IgD-negative memory B cell (primary cell): ENCODE measurements around the gene BAHCC1. TPM values are rescaled to one million over a fixed set of nuclear protein-coding genes. Genes with fewer than 3 reads are reported as not detected.

Experiments
- H3K27ac Mint-ChIP-seq, 3 donors: one replicate each; pipeline ENCODE4 v1.8.0; 2020 to 2022; ENCODE audit warnings: mild to moderate bottlenecking in 3 of 3, mixed read lengths in 3 of 3, moderate library complexity in 1 of 3
- H3K27me3 Mint-ChIP-seq: one replicate; pipeline ENCODE4 v1.8.0; 2021; ENCODE audit warnings: mixed read lengths
- H3K36me3 Mint-ChIP-seq: one replicate; pipeline ENCODE4 v1.8.0; 2020; ENCODE audit warnings: mild to moderate bottlenecking, mixed read lengths
- H3K4me1 Mint-ChIP-seq, 3 donors: one replicate each; pipeline ENCODE4 v1.8.0; 2020 to 2022; ENCODE audit warnings: mixed read lengths in 3 of 3, mild to moderate bottlenecking in 1 of 3
- H3K4me3 Mint-ChIP-seq, 4 donors: one replicate each; pipeline ENCODE4 v1.8.0; 2020 to 2022; ENCODE audit warnings: mild to moderate bottlenecking in 4 of 4, mixed read lengths in 4 of 4, moderate library complexity in 3 of 4
- H3K9me3 Mint-ChIP-seq, 3 donors: one replicate each; pipeline ENCODE4 v1.8.0; 2020 to 2021; ENCODE audit warnings: mixed read lengths in 3 of 3, mild to moderate bottlenecking in 1 of 3
- polyA plus RNA-seq: library from polyadenylated mRNA; unstranded; fragments of 300-500 nt; fragmentation: Illumina TruSeq; gene quantifications from one replicate; pipeline ENCODE4 v1.2.3, GENCODE V29; 2021

The BAHCC1 gene
- polyA plus RNA-seq, 1 donor from 2014 or later = not detected

DNA sequence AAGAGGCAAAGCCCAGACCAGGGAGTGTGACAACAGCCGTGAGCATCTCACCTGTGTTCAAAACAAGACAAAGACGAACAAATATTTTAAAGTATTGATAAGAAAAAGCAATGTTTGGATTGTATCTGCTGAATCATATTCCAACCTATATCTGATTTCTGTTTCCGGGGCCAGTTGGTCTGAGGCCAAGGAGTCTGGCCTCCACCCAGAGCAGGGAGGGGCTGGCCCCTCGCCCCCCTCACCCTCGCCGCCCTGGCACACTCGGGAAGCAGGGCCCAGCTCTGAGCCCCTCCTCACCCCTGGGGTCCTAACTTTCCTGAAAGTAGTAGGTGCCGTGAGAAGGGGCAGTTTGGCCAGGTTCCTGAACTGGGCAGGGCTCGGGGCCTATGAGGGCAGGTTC, 69.3 kb downstream of the BAHCC1 start:
- Mint-ChIP-seq H3K9me3 (no peaks in the 10 kb centered on the region), H3K36me3 (no peaks in the 10 kb centered on the region), H3K4me3 (peak overlapping the region in 1 of 4 donors; percentile 37), H3K27ac (no peak overlapping the region), H3K4me1 (no peaks in the 10 kb centered on the region), H3K27me3 (peaks cover 2% of the 10 kb centered on the region)

DNA sequence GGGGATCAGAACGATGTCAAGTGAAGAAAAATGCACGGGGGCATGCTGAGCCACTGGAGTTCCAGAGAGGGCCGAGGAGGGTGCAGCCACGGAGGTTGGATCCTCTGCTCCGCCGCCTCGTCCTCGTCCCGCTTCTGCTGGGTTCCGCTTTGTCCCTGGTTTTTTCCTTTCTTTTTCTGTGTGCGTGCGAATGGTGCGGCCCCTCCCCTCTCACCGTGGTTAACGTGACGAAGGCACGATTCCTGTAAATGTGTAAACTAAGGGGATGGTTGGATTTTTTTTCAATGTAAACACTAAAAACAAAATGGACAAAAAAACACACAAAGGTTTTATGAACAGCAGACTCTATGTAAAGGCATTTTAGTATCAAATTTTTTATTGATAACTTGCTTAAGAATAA, 70.7 kb downstream of the BAHCC1 start:
- Mint-ChIP-seq H3K27ac (no peak overlapping the region), H3K4me1 (no peaks in the 10 kb centered on the region), H3K4me3 (no peak overlapping the region)

DNA sequence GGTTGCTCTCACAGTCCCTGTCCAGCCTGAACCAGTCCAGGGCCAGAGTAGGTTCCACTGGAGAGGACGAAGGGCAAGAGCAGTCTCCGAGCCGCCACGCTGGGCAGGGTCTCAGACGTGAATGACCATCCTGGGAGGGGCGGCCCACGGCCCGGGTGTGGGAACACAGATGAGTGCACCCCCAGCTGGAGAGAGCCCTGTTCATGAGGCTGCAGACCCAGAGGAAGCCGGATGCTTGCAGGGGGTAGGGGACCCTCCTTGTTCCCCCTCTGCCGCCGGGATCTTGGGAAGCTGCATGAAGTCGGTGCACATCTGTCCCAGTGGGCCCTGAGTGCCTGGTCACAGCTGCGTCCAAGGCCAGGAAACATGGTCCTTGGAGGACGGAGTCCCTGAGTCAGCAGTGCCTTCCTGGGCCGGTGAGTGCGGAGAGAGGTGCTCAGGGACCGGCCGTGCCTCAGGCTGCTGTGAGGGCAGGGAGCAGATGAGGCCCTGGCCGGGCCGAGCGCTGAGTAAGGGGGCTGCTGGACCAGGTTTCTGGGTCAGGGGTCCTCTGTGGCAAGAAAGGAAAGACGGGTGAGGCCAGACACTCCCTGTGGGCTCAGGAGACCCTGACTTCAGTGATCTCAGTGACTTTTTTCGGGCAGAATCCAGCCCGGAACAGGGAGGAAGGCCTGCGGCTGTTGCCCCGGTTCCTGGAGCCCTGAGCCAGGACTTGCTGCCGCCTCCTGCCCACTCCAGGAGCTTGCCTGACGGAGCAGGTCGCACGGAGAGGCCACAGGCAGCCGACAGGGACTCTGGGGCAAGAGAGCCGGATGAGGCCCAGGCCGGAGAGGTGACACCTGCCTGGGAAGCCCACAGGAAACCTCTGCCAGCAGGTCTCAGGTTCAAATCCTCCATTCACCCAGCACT, 71.6 kb downstream of the BAHCC1 start:
- Mint-ChIP-seq H3K36me3 (no peaks in the 10 kb centered on the region), H3K9me3 (no peaks in the 10 kb centered on the region), H3K4me3 (no peak overlapping the region), H3K27ac (no peak overlapping the region), H3K4me1 (no peaks in the 10 kb centered on the region), H3K27me3 (peaks cover 2% of the 10 kb centered on the region)

More for the DNA sequence above, 70.7 kb downstream of the BAHCC1 start:
- Mint-ChIP-seq H3K36me3 (no peaks in the 10 kb centered on the region), H3K27me3 (peaks cover 2% of the 10 kb centered on the region), H3K9me3 (no peaks in the 10 kb centered on the region)

DNA sequence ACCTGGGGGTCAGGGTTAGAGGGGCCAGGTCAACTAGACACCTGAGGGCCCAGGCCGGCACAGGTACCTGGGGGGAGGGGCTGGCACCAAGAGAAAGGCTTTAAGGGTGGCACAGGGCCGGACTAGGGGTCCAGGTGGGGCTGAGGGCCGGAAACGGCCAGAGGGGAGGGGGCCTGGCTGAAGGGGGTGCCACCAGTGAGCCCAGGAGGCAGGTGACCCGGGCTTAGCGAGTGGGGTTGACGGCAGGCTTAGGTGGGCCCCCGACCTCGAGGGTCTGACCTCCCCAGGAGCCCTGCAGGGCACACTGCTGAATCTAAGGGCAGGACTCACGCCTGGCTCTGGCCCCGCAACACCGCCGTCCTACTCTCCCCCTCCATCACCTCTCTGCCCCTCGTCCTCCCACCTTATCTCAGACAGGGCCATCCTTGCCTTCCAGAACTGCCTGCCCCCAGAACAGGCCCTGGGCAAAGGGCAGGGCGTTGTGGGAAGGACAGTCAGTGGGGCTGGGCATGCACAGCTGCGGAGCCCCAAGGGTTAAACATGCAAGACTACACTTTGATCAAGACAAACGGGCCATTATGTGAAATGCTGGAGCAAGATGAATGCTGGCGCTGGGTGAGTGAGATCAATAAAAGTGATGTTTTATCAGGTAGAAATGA, 73.0 kb downstream of the BAHCC1 start:
- Mint-ChIP-seq H3K36me3 (no peaks in the 10 kb centered on the region), H3K9me3 (no peaks in the 10 kb centered on the region), H3K27ac (no peak overlapping the region), H3K4me1 (no peaks in the 10 kb centered on the region), H3K4me3 (no peak overlapping the region), H3K27me3 (no peaks in the 10 kb centered on the region)

DNA sequence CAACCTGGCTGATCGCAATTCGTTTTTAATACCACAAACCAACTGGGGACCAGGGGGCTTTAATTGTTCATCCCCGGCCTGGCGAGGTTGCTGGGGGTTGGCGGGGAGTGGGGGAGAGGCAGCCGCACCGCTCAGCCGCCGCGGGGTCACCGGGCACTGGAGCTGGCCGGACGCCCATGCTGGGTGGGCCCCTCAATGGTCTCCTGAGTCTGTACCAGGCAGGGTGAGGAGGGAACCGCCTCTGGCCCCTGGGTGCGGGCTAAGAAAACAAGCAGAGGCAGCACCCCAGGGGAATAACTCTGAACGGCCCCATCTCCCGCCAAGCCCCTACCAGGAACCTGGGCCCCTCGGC, 73.5 kb downstream of the BAHCC1 start:
- H3K4me1 Mint-ChIP-seq = no peaks in the 10 kb centered on the region
- H3K4me3 Mint-ChIP-seq = no peak overlapping the region
- H3K9me3 Mint-ChIP-seq = no peaks in the 10 kb centered on the region
- no peak overlapping the region for H3K27ac Mint-ChIP-seq
- no peaks in the 10 kb centered on the region for H3K36me3 Mint-ChIP-seq
- H3K27me3 Mint-ChIP-seq = no peaks in the 10 kb centered on the region

DNA sequence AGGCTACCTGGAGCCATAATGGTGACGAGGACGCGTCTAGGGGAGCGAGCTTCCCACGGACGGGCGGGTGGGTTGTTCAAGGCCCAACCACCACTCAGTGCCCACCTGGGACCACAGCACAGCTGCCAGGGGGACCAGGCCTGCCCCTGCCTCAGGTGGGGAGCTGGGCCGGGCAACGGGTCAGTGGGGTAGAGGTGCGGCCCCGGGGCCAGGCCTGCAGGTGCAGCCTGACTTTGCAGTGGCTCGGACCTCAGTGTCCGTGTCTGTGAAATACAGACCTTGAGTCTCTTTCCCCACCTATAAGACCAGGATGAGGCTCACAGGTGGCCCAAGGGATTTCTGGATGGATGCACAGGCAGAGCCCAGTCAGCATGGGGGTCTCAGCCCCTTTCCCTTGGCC, 74.0 kb downstream of the BAHCC1 start:
- no peak overlapping the region for H3K27ac Mint-ChIP-seq
- no peaks in the 10 kb centered on the region for H3K4me1 Mint-ChIP-seq
- no peak overlapping the region for H3K4me3 Mint-ChIP-seq
- H3K9me3 Mint-ChIP-seq = no peaks in the 10 kb centered on the region
- no peaks in the 10 kb centered on the region for H3K36me3 Mint-ChIP-seq
- no peaks in the 10 kb centered on the region for H3K27me3 Mint-ChIP-seq

DNA sequence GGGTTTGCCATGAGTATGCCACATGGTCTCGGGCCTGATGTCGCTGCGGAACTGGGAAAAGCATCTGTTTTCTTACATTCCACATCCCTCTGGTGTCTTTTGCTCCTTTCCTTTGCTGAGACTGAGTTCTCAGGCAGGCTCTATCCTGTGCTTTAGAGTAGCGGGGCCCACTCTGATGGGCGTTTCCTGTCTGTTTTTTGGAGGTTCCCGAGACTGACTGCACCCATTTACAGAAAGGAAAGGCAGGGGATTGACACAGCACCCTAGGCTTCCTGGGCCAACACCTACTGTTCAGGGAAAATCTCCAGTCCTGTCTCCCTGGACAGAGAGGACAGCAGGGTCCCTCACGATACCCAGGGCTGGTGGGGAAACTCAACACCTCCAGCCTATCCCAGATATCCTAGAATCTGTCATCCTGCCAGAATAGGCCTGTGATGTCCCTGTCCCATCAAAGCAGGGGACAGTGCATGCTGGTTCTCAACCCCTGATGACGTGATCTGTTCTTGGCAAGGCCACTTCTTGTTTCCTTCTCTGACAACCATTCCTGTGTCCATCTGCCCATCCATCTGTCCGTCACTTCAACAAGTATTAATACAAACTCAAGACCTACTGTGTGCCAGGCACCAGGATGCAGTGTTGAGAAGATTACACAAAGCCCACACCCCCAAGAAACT, 75.2 kb downstream of the BAHCC1 start:
- Mint-ChIP-seq H3K27me3 (no peaks in the 10 kb centered on the region), H3K27ac (no peak overlapping the region), H3K4me3 (no peak overlapping the region), H3K9me3 (no peaks in the 10 kb centered on the region), H3K36me3 (peaks cover 2% of the 10 kb centered on the region), H3K4me1 (no peaks in the 10 kb centered on the region)

DNA sequence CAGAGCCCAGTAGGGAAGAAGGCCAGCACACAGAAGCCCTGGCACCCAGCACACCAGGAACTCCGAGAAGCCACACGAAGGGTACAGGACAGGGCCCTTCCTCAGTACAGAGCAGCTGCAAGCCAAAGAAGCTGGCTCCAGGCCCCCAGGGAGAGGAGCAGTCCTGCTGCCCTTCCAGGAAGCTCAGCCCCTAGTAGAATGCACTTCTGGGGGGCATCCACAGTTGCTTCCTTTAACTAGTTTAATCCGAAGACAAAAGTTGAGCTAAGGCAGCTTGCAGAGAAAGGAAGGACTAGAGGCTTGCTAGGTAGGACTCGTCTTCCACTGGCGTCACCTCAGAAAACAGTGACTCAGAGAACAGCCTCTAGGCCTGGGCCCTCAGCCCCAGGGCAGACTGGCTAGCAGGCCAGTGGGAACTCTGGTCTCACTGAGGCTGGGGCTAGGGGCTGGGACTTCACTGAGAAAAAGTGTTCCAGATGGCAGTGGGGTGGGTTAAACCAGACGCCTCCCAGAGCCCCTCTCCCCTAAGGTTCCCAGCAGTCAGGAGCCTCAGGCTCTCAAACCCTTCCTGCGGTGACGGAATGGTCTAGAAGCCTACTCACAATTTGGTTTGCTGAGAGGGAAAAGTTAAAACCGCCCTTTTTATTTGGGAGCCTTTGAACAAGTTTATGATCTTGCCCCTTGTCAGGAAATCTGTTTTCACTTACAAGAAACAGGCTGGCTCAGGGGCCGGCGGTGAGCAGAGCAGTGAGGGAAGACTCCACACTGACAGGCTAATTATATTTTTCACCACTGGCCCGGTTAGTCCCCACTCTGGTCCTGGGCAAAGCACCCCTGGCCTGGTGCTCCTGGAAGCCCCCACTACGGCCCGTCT, 75.9 kb downstream of the BAHCC1 start:
- Mint-ChIP-seq H3K4me1 (no peaks in the 10 kb centered on the region), H3K27me3 (no peaks in the 10 kb centered on the region), H3K9me3 (no peaks in the 10 kb centered on the region), H3K4me3 (no peak overlapping the region), H3K36me3 (peaks cover 2% of the 10 kb centered on the region), H3K27ac (peak overlapping the region in 1 of 3 donors; percentile 33)

DNA sequence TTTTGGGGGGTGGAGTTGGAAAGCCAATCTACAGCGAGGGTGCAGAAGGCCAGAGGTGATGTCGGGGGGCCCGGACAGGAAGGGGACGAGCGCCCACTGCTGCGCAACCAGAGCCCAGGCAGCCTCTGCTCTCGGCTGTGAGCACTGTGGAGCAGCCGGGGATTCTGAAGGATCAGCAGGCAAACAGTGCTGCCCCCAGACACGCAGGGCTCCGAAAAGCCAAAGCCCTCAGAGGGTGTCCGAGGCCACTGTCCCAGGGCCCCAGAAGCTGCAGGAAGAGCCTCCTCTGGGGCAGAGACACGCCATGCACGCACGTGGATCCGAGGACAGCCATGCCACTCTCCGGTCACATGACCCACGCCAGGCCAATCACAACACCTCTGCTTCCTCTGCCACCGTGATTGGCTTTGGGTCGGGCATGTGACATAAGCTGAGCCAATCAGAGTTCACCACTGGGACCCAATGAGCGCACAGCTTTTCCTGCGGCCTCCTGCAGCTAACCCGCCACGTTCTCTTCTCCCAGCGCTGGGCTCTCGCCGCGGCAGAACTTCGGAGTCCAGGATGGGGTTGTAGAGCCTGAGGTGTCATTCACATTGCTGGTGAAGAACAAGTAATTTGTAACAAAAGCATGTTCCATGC, 76.7 kb downstream of the BAHCC1 start:
- H3K36me3 Mint-ChIP-seq = peaks cover 2% of the 10 kb centered on the region
- no peaks in the 10 kb centered on the region for H3K27me3 Mint-ChIP-seq
- no peaks in the 10 kb centered on the region for H3K4me1 Mint-ChIP-seq
- peak overlapping the region in 1 of 3 donors; percentile 33 for H3K27ac Mint-ChIP-seq
- H3K4me3 Mint-ChIP-seq = peak overlapping the region in 1 of 4 donors; percentile 23
- peaks cover 0 to 4% (median 0%) of the 10 kb centered on the region in 3 donors for H3K9me3 Mint-ChIP-seq

DNA sequence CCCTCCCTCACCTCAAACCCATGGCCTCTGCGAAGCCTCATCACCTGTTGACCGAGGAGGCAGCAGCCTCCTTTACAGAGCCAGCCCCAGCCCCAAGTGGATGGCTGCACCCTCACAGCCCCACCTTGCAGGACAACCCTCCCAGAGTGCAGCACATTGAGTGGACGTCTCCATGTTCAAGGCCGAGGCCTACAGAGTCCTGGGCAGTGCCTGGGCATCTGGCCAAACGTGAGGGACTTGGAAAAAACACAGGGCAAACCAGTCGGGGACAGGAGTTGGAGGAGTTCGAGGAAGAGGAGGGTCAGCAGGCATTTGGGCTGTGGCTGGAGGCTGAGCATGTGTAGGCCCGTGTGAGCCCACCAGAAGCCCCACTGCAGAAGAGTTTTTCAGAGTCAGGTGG, 77.8 kb downstream of the BAHCC1 start:
- Mint-ChIP-seq H3K9me3 (peaks cover 0 to 5% (median 0%) of the 10 kb centered on the region in 3 donors), H3K27ac (no peak overlapping the region), H3K4me3 (no peak overlapping the region), H3K4me1 (no peaks in the 10 kb centered on the region), H3K36me3 (peaks cover 2% of the 10 kb centered on the region), H3K27me3 (no peaks in the 10 kb centered on the region)

DNA sequence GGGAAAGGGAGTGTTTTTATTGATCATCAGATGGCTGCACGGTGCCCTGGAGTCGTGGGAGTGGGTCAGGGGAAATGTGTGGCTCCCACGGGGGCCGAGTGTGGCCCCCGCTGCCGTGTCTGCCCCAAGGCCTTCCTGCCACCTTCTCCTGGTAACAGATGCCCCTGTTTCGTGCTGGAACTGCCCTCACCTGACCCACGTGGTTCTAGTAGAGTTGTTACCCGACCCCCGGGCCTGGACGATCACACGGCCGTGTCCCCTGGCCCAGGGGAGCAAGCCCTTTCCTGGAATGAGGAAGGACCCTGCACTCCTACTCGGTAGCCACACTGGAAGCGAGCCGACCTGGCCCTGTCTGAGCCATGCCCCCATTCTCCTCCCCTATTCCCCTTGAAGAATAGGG, 79.7 kb downstream of the BAHCC1 start:
- H3K4me1 Mint-ChIP-seq = no peaks in the 10 kb centered on the region
- H3K27me3 Mint-ChIP-seq = peaks cover 11% of the 10 kb centered on the region
- H3K27ac Mint-ChIP-seq = no peak overlapping the region

DNA sequence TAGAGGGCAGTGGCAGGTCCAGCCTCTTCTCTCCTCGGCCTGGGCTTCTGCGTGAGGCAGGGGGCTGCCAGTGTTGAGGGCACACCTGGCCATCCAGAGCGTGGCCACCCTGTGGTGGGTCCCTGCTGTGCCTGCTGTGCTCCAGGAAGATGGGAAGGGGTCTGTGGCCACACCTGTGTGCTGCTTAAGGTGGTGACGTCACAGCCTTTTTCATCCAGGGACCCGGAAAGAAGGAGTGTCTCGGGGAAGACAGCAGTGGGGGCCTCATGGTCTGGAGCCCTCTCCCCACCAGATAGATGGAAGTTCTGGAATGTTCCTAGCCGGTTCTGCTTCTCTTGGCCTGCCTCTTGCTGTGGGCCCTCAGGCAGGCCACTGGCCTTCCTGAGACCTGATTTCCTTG, 80.8 kb downstream of the BAHCC1 start:
- Mint-ChIP-seq H3K27ac (peak overlapping the region in 1 of 3 donors; percentile 39), H3K9me3 (peaks cover 0 to 5% (median 0%) of the 10 kb centered on the region in 3 donors), H3K27me3 (peaks cover 19% of the 10 kb centered on the region), H3K4me3 (no peak overlapping the region), H3K36me3 (peaks cover 2% of the 10 kb centered on the region), H3K4me1 (no peaks in the 10 kb centered on the region)

More for the DNA sequence above, 79.7 kb downstream of the BAHCC1 start:
- H3K4me3 Mint-ChIP-seq = no peak overlapping the region
- H3K9me3 Mint-ChIP-seq = peaks cover 0 to 5% (median 0%) of the 10 kb centered on the region in 3 donors
- peaks cover 2% of the 10 kb centered on the region for H3K36me3 Mint-ChIP-seq

DNA sequence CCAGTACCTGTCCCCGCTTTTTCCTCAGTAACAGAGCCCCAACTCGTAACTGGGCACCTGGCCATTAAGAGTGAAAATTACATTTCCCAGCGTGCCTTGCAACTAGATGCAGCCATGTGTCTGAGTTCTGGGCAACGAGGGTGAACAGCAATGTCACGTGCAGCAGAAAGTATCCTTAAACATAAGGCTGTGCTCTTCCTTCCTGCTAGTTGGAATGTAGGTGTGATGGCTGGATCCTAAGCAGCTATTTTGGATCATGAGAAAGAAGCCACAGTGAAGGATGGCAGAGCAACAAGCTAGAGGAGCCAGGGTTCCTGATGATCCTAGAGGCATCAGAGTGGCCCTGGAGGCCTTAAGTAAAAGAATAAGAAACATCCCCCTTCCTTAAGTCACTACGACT, 81.4 kb downstream of the BAHCC1 start:
- Mint-ChIP-seq H3K4me1 (peaks cover 0 to under 1% (median 0%) of the 10 kb centered on the region in 3 donors), H3K9me3 (peaks cover 0 to 5% (median 0%) of the 10 kb centered on the region in 3 donors), H3K36me3 (peaks cover 2% of the 10 kb centered on the region), H3K4me3 (no peak overlapping the region), H3K27me3 (peaks cover 20% of the 10 kb centered on the region), H3K27ac (peak overlapping the region in 1 of 3 donors; percentile 39)

DNA sequence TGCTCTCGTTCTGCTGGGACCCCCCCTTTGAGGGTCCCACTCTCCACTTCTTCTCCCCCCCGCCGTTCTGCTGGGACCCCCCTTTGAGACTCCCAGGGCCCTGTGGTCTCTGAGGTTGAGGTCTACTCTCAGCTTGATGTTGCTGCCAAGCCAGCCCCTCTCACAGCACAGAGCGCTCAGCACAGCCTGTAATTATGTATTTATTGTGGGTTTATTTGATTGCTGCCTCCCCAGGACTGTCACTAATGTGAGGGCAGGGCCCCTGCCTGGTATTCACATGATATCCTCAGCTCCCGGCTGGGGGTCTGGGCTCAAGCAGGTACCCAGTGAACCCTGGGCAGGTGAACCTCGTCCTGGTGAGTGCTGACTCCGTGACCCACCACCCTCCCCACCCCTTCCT, 81.9 kb downstream of the BAHCC1 start:
- Mint-ChIP-seq H3K27ac (no peak overlapping the region), H3K36me3 (peaks cover 2% of the 10 kb centered on the region), H3K27me3 (peaks cover 25% of the 10 kb centered on the region), H3K4me1 (peaks cover 0 to 3% (median 0%) of the 10 kb centered on the region in 3 donors), H3K9me3 (peaks cover 0 to 5% (median 0%) of the 10 kb centered on the region in 3 donors), H3K4me3 (no peak overlapping the region)
